CD14-positive monocyte (primary cell): ENCODE measurements around the gene TEX51. TPM values are rescaled to one million over a fixed set of nuclear protein-coding genes. Genes with fewer than 3 reads are reported as not detected.

Source experiments
- DNase-seq, 3 donors: peaks; one replicate each; pipeline ENCODE4 v3.0.0-alpha.2; 2011 to 2022
- H2AFZ ChIP-seq: 2 replicates; pipeline ENCODE4 v1.6.0; 2012; ENCODE audit warnings: mild to moderate bottlenecking, low read depth, low read length, inconsistent platforms; ENCODE audit not compliant: insufficient read depth, poor library complexity, severe bottlenecking
- H3K27ac ChIP-seq, 2 donors: 1 replicate in 1 of 2; 2 replicates in 1 of 2; pipeline ENCODE4 v1.5.1; 2012 to 2013; ENCODE audit warnings: low read length in 2 of 2, control low read depth in 1 of 2, inconsistent platforms in 1 of 2, low read depth in 1 of 2, mild to moderate bottlenecking in 1 of 2
- H3K27me3 ChIP-seq, 2 donors: one replicate each; pipeline versions ENCODE4 v1.6.0 to v1.6.1; 2011 to 2013; ENCODE audit warnings: low read length in 2 of 2; ENCODE audit not compliant: control insufficient read depth in 2 of 2, insufficient read depth in 2 of 2
- H3K36me3 ChIP-seq, 2 donors: replicated peaks in 1 of 2; 1 replicate in 1 of 2; 2 replicates in 1 of 2; pipeline versions ENCODE4 v1.5.1 to v1.6.1; 2012 to 2013; ENCODE audit warnings: low read length in 2 of 2, control low read depth in 1 of 2, inconsistent platforms in 1 of 2, mild to moderate bottlenecking in 1 of 2; ENCODE audit not compliant: insufficient read depth in 2 of 2, control insufficient read depth in 1 of 2
- H3K4me1 ChIP-seq, 2 donors: 1 replicate in 1 of 2; 2 replicates in 1 of 2; pipeline versions ENCODE4 v1.5.1 to v1.6.1; 2012 to 2013; ENCODE audit warnings: low read length in 2 of 2, control low read depth in 1 of 2, inconsistent platforms in 1 of 2, mild to moderate bottlenecking in 1 of 2, moderate library complexity in 1 of 2; ENCODE audit not compliant: insufficient read depth in 2 of 2, control insufficient read depth in 1 of 2
- H3K4me2 ChIP-seq: replicated peaks from 2 replicates; pipeline ENCODE3; 2012; ENCODE audit warnings: low read length, moderate library complexity, mild to moderate bottlenecking; ENCODE audit not compliant: poor library complexity, severe bottlenecking; ENCODE audit errors: extremely low read depth
- H3K4me3 ChIP-seq, 3 experiments: fragments of 200-600 bp in 1 of 3; sonication (generic) in 1 of 3; replicated peaks in 1 of 3; 1 replicate in 2 of 3; 2 replicates in 1 of 3; pipeline ENCODE4 v1.5.1; 2011 to 2013; ENCODE audit warnings: low read length in 3 of 3, mild to moderate bottlenecking in 3 of 3, control low read depth in 2 of 3, low read depth in 2 of 3, inconsistent platforms in 1 of 3, moderate library complexity in 1 of 3
- H3K79me2 ChIP-seq: 2 replicates; pipeline ENCODE4 v1.6.0; 2012; ENCODE audit warnings: mild to moderate bottlenecking, control low read depth, inconsistent platforms, low read length, moderate library complexity; ENCODE audit not compliant: insufficient read depth
- H3K9ac ChIP-seq: 2 replicates; pipeline ENCODE4 v1.6.0; 2017; ENCODE audit warnings: low read length, mild to moderate bottlenecking; ENCODE audit not compliant: insufficient read depth, poor library complexity, severe bottlenecking
- H3K9me3 ChIP-seq, 2 donors: replicated peaks in 1 of 2; 1 replicate in 1 of 2; 2 replicates in 1 of 2; pipeline versions ENCODE4 v1.5.1 to v1.6.1; 2012 to 2013; ENCODE audit warnings: low read length in 2 of 2, control low read depth in 1 of 2; ENCODE audit not compliant: control insufficient read depth in 1 of 2, insufficient read depth in 1 of 2
- H4K20me1 ChIP-seq: 2 replicates; pipeline ENCODE4 v1.6.0; 2012; ENCODE audit warnings: mild to moderate bottlenecking, low read length, control low read depth, moderate library complexity; ENCODE audit not compliant: insufficient read depth
- H3K27ac Mint-ChIP-seq, 7 donors: one replicate each; pipeline ENCODE4 v1.8.0; 2020; ENCODE audit warnings: mild to moderate bottlenecking in 7 of 7, mixed read lengths in 7 of 7, moderate library complexity in 6 of 7, inconsistent platforms in 2 of 7
- H3K27me3 Mint-ChIP-seq, 3 donors: one replicate each; pipeline ENCODE4 v1.8.0; 2021 to 2022; ENCODE audit warnings: low read depth in 3 of 3, mild to moderate bottlenecking in 3 of 3, mixed read lengths in 3 of 3, moderate library complexity in 3 of 3, inconsistent platforms in 1 of 3
- H3K36me3 Mint-ChIP-seq, 2 donors: one replicate each; pipeline ENCODE4 v1.8.0; 2020; ENCODE audit warnings: mixed read lengths in 2 of 2, inconsistent platforms in 1 of 2, mild to moderate bottlenecking in 1 of 2
- H3K4me1 Mint-ChIP-seq: one replicate; pipeline ENCODE4 v1.8.0; 2020; ENCODE audit warnings: mild to moderate bottlenecking, mixed read lengths
- H3K4me3 Mint-ChIP-seq, 2 donors: one replicate each; pipeline ENCODE4 v1.8.0; 2020; ENCODE audit warnings: mild to moderate bottlenecking in 2 of 2, mixed read lengths in 2 of 2, moderate library complexity in 1 of 2
- H3K9me3 Mint-ChIP-seq, 7 donors: one replicate each; pipeline ENCODE4 v1.8.0; 2020 to 2022; ENCODE audit warnings: mixed read lengths in 7 of 7, mild to moderate bottlenecking in 6 of 7, moderate library complexity in 6 of 7, inconsistent platforms in 2 of 7
- WGBS: methylation state at CpG from one replicate; pipeline ENCODE4 v1.1.5; 2013; ENCODE audit warnings: missing lambda C conversion rate; ENCODE audit not compliant: insufficient coverage; 5-methylcytosine and 5-hydroxymethylcytosine counted together
- intact Hi-C, 2 donors: fragments of 100-400 bp; cut with micrococcal nuclease; formaldehyde crosslinking; loops; one replicate each; pipeline versions ENCODE4 v1.15.0 to v1.15.1; 2023
- polyA plus RNA-seq, 3 donors: library from polyadenylated mRNA; depleted of rRNA in 1 of 3; unstranded in 2 of 3; stranded (reverse) in 1 of 3; fragments of 300-500 nt in 2 of 3; fragments of >200 nt in 1 of 3; fragmentation: Illumina TruSeq in 2 of 3; gene quantifications; 1 replicate in 2 of 3; 2 replicates in 1 of 3; pipeline ENCODE4 v1.2.3, GENCODE V29; 2012 to 2021
- TF ChIP-seq, protein P1 (sequence below): fragments of 200-600 bp; IDR thresholded peaks from one replicate; pipeline ENCODE4 v1.8.0; 2022; ENCODE audit warnings: antibody characterized with exemption, mild to moderate bottlenecking

TEX51 gene
- polyA plus RNA-seq, 3 donors = not detected

GRCh38 chr2:126858013-126858412 lies 40.7 kb upstream of the TEX51 start:
- Histone ChIP-seq H4K20me1 (no peaks in the 10 kb centered on the region), H3K79me2 (no peaks in the 10 kb centered on the region), H3K4me3 (no peak overlapping the region), H3K9me3 (peaks cover 3 to 4% of the 10 kb centered on the region in 2 donors), H3K27me3 (no peaks in the 10 kb centered on the region), H2AFZ (no peak overlapping the region), H3K4me1 (peaks cover 3 to 8% of the 10 kb centered on the region in 2 donors), H3K9ac (no peak overlapping the region), H3K27ac (no peak overlapping the region), H3K4me2 (no peak overlapping the region), H3K36me3 (no peaks in the 10 kb centered on the region)
- no peak for DNase-seq
- TF ChIP-seq, protein P1, sequence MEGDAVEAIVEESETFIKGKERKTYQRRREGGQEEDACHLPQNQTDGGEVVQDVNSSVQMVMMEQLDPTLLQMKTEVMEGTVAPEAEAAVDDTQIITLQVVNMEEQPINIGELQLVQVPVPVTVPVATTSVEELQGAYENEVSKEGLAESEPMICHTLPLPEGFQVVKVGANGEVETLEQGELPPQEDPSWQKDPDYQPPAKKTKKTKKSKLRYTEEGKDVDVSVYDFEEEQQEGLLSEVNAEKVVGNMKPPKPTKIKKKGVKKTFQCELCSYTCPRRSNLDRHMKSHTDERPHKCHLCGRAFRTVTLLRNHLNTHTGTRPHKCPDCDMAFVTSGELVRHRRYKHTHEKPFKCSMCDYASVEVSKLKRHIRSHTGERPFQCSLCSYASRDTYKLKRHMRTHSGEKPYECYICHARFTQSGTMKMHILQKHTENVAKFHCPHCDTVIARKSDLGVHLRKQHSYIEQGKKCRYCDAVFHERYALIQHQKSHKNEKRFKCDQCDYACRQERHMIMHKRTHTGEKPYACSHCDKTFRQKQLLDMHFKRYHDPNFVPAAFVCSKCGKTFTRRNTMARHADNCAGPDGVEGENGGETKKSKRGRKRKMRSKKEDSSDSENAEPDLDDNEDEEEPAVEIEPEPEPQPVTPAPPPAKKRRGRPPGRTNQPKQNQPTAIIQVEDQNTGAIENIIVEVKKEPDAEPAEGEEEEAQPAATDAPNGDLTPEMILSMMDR = no peak
- 95% methylated on average over 4 of the region's 4 CpGs for WGBS
- H3K4me3 Mint-ChIP-seq = no peak overlapping the region
- H3K4me1 Mint-ChIP-seq = peaks cover 11% of the 10 kb centered on the region
- peaks cover 0 to 14% (median 7%) of the 10 kb centered on the region in 7 donors for H3K9me3 Mint-ChIP-seq
- peaks cover 0 to 2% of the 10 kb centered on the region in 2 donors for H3K36me3 Mint-ChIP-seq
- intact Hi-C loops = no loop called here
- H3K27ac Mint-ChIP-seq = no peak overlapping the region
- peaks cover 3 to 4% (median 4%) of the 10 kb centered on the region in 3 donors for H3K27me3 Mint-ChIP-seq

DNA sequence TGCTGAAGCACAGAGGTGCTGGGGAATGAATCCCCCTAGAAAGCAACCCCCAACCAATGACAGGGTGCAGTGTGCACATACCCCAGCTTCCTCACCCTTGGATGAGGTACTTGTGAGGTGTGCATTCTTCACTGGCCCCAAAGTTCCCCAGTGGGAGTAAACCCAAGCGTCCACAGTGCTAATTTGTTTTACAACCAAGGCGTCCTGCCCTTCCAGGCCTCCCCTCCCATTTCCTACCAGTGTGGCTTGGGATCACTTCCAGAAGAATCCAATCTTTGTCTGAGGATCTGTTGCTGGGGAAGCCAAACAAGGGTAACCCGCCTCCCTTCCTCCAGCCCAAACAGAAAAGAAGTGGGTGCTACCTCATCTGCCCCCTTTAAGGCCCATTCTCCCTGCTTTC lies 40.3 kb upstream of the TEX51 start:
- peaks cover 3 to 4% (median 4%) of the 10 kb centered on the region in 3 donors for H3K27me3 Mint-ChIP-seq
- 88% methylated on average over 2 of the region's 3 CpGs for WGBS
- H3K4me1 Mint-ChIP-seq = peaks cover 14% of the 10 kb centered on the region
- H3K27ac Mint-ChIP-seq = no peak overlapping the region
- peaks cover 0 to 1% of the 10 kb centered on the region in 2 donors for H3K36me3 Mint-ChIP-seq
- H4K20me1 ChIP-seq = no peaks in the 10 kb centered on the region
- H3K9ac ChIP-seq = no peak overlapping the region
- no peak overlapping the region for H3K27ac ChIP-seq
- no peak overlapping the region for H3K4me2 ChIP-seq
- peaks cover 0 to 13% (median 6%) of the 10 kb centered on the region in 7 donors for H3K9me3 Mint-ChIP-seq
- no peak overlapping the region for H3K4me3 ChIP-seq
- H3K9me3 ChIP-seq = peaks cover 3 to 4% of the 10 kb centered on the region in 2 donors
- TF ChIP-seq, protein P1 = no peak
- peaks cover 3 to 10% of the 10 kb centered on the region in 2 donors for H3K4me1 ChIP-seq
- no peaks in the 10 kb centered on the region for H3K27me3 ChIP-seq
- no peaks in the 10 kb centered on the region for H3K36me3 ChIP-seq
- H2AFZ ChIP-seq = no peak overlapping the region
- no peak for DNase-seq
- H3K4me3 Mint-ChIP-seq = no peak overlapping the region
- intact Hi-C loops = no loop called here
- H3K79me2 ChIP-seq = no peaks in the 10 kb centered on the region
